Ecto neural progenitor cell (in vitro differentiated cells): Measurements from ENCODE around the gene NXPH3.

Experiments
- DNase-seq: peaks from one replicate; pipeline ENCODE4 v3.0.0-alpha.2; 2018; ENCODE audit warnings: low spot score

NXPH3 gene

DNA sequence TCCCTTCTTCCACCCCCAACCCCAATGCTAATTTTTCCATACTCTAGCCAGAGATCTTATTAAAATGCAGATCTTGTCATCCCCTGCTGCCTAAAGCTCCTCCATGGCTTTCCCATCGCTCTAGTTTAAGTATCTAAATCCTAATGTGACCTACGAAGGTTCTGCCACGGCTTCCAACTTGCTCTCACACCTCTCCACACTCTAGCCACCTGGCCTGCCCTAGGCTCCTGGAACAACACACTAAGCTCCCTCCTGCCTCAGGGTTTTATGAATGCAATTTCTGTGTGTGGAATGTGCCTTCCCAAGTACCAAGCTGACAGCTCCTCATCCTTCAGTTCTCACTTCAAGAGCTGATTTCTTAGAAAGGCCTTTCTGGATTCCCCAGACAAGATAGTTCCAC lies 16.6 kb downstream of the NXPH3 start:
- peak; percentile 35 for DNase-seq

DNA sequence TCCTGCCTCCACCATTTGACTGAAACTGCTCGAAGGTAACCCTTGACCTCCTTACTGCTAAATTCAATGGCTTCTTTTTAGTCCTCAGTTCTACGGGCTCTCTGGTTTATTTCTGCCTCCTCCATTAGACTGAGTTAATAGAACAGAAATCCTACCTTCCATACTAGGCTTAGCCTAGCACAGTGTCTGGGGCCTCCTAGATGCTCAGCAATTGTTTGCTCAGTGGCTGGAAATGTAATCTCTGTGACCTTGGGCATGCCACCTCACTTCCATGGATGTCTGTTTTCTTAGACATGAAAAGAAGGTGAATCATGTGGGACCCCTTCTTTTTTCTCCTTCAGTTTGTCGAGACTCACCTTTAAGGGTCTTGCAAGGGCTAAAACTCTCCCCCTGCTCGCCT lies 19.7 kb downstream of the NXPH3 start:
- no peak for DNase-seq

DNA sequence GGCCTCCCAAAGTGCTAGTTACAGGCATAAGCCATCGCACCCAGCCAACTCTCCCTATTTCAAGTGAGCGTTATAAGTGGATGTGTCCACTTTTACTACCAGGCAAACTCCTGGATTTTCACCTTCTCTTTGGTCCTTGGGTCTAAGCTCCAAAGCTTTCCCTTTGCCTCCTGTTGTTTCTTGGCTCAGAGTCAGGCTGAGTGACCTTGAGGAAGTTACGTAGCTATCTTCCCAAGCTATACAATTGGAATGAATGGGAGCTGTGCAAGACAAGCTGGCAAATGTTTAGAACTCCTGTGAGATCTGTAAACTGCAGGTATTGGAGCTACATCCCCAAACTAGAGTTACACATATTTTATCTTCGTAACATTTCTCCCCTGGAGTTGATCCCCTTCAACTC lies 20.3 kb downstream of the NXPH3 start:
- DNase-seq = no peak

DNA sequence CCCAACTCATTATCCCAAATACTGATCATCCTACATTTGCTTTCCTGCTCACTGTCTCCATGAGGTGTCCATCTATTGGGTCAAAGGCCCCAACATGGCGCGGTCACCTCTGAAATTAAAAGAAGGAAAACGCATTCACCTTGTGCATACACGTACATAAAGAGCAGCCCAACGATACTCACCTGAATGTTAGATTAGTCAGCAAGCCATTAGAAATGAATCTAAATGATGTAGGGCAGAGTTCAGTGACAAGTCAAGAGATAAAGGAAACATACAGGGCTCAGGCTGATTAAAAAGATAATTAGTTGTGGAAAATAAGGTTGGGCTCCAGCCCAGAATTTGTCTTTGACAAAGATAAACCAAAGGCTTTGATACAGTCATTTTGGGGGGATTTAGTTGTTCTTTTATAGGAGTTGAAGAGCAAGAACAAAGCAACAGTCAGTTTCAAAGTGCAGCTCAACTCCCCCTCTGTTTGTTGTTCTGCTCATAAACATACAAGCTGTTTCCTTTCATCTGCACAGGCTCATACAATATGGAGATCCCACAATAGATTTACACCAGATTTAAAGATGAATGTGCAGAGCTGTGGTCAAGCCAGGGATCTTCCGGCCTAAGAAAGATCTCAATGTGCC lies 21.1 kb downstream of the NXPH3 start:
- DNase-seq = no peak

DNA sequence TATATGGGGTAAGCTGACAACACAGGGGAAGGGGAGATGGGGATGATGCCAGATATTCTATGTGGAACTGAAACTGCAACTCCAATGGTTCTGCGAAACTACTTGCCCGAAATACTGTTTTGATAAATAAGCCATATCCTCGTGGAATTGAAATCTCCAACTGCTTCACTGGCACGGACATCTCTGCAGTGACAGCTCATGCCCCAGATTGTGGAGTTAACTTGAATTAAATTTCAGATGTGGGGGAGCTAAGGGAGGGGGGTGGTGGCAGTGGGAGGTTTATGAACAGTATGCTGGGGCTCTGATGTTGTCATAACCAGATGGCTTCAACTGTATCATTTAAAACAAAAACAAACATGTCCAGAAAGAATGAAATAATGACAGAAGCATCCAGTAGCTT lies 21.8 kb downstream of the NXPH3 start:
- DNase-seq = no peak

DNA sequence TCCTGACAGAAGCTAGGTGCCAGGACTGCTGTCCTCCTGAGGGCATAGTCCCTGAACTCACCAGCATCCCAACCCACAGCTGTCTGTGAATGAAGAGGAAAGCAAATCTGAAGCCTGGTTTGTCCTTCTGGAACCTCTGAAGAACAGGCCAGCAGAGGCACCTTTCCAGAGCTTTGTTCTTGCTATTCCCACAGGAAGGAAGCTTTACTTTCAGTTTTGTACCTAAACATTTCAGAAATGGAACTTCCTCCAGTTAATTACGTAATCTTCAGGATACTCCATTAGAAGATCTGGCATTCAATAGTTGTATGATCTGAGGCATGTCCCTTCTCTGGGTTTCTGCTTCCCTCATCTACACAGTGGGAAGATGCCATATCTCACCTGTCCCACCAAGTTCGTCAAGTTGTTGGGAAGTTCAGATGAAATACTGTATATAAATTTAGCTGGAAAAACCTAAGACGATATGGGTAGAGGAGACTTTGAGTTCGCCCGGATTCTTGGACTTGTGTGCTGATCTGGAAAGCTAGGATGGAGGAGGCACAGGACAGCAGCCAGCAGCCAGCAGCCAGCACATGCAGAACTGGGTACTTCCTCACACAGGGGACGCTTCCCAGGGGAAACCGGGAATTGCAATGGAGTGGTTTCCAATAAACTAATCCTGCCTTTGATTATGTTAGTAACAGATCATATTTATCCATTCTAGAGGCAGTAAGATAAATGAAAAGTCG lies 22.4 kb downstream of the NXPH3 start:
- no peak for DNase-seq

DNA sequence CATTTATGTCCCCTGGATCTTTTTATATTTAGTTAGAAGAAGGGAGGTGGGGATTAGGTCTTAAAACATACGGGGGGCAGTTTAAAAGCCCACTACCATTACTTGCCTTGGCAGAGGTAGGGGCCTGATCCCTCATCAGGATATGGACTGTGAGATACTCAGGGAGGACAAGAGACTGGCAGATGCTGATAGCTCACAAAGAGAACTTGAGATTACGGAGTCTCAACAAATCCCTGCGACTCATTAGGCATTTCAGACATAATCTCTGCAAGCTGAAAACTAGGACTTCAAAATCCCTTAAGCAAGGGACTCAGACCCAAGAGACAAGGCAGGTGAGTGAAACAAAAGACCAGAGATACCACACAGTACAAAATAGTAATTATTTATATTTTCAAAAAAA lies 23.2 kb downstream of the NXPH3 start:
- no peak for DNase-seq

DNA sequence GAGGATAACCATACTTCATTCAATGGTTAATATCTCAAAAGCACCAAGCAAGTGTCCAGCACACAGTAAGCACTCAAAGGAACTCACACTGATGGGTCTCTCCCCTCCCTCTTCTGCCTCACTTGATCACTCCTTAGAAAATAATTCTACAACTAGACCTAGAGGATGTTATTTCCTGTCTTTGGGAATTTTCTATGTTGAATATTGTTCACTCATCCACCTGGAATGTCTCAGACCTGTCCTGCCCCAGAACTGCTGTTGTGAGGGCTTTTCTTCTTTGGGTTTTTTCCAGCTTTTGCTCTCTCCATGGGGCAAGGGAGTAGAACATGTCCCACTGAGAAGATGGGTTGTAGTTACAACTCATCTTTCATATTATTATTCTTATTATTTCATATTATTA lies 25.3 kb downstream of the NXPH3 start:
- no peak for DNase-seq

DNA sequence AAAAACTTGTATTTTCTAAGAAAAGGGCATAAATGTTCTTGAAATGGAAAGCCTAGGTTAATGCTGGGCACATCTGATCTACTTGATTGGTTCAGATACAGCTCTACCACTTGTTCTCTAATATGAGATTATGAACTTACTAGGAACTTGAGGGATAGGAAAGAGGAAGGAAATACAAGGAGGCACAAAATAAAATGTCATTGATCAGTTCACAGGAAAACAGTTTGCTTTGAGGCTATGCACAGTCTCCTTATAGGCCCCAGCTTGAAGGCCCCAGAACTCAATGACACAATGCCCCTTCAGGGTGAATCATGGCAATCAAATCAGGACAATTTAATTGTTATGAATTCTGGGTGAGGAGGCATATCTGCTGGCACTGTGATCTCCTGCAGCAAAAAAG lies 27.1 kb downstream of the NXPH3 start:
- DNase-seq = no peak

DNA sequence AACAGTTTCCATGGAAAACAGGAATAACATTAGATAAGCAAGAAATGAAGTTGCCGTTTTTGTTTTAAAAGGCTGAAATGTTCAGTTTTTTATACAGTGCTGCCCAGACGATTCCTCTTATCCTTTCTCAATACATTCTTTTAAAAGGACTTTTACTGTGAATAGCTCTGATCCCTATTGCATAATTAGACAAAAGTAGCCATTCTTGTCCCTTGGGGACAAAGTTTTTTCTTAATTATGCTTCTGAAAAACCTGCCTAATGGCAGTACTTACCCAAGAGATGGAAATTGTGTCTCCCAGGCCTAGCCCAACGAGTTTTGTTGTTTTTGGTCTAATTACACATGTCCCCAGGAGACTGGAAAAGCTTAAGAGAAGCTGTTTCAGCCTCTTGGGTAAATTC lies 27.6 kb downstream of the NXPH3 start:
- no peak for DNase-seq

DNA sequence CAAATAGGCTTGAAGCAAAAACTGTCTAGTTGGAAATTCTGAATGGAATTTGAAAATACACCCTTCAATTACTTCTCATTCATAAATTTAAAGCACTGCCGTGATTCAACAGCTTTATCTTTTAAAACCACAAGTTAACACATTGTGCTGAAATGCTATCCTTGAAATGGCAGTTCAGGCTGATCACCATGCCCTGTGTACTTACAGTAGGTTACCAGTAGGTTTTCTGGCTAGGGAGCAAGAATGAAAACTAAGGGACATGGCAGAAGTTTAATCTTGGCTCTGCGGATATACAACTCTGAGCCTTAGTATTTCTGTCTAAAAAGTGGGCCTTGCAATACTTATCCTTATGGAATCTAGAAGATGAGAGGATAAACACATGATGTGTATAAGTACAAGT lies 28.0 kb downstream of the NXPH3 start:
- no peak for DNase-seq

DNA sequence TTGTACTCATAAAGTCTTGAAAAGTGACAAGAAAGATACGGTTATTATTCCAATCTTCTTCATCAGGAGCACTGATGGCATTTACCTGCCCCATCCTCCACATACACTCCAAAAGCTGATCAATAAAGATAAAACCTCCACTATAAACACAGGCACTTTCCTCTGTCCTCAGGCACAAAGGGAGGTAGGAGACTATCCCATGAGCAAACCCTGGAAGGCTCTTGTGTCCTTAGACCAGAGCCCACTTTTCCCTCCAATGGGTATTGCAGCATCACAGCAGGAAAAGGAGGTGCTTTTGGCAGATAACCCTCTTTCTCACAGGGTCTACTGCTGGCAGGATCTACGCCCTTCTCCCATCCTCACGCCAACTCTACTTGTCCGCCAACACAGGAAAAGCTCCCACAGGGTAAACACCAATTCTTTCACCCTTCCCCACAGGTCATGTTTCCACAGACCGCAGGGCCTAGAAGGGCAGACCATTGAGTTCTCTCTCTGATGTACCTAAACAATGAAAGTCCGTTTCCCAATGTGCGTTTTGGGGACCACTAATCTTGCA lies 28.7 kb downstream of the NXPH3 start:
- DNase-seq = peak; percentile 27

DNA sequence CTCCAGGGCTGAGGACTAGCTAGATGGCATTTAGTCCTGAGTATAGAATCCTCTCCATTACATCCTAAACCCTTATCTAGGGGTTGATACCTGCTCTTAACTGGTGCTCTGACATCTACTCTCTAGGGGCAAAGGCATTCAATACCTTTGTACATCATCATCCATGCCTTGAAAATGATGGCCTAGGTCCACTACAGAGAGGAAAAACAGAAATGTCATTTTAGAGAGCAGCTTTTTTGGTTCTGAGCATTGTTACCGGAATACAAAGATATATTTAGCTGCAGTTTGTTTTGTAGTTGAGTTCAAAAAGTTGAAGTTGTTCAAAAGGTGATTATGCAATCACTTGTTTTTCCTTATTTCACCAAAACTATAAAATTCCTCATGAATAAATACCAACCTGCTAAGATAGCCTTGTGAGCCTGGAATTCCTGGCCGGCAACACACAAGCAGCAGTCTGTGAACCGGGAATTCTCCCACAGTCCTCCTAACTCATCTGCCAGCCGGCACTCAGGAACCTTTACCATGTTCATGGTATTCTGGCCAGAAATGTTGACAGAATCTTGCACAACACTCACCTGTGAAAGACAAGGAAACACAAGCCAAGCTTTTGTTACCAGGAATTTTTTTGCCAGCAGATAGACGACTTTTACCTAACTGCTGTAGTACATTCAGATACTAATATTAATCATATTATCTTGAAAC lies 35.4 kb downstream of the NXPH3 start:
- no peak for DNase-seq

DNA sequence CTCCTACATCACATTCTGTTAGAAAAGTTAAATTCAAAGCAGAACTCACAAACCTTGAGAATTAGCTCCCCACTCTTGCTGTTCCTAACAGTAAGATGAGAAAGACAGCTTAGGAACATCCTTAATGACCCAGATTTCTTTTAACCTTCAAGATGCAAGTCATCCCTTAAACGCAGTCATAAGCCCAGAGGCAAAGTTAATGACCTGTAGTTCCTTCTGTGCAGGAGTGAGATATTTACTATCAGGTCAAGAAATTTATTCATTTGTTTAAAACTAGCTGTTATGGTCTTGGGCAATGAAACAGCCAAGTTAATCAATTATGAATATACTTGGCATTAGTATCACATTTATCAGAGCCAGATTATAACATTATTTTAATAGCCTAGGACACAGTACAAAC lies 37.1 kb downstream of the NXPH3 start:
- DNase-seq = no peak

DNA sequence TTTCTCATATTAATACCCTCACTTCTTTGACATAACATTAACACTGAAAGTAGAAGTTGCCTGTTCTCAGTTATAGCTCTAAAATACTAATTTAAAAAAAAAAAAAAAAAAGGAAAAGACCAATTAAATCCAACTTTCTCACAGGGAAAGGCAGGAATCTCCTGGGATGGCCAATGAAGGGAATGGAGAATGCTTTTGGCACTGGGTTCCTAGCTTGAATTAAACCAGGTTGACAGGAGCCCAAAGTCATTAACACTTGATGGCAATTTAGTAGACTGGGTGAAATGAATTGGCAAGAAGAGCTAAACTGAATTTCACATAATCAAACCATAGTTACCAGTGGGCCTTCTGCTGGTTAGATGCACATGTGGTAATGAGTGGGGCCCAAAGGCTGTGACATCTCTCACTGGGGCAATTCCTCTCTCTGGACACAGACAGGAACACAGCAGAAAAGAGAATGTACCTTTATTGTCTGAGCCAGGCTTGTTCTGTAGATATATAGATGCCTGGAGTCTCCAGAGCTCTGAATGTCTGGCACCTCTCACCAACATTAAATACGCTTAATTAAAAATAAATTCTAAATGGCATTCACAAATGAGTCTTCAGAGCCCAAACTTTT lies 37.6 kb downstream of the NXPH3 start:
- no peak for DNase-seq

DNA sequence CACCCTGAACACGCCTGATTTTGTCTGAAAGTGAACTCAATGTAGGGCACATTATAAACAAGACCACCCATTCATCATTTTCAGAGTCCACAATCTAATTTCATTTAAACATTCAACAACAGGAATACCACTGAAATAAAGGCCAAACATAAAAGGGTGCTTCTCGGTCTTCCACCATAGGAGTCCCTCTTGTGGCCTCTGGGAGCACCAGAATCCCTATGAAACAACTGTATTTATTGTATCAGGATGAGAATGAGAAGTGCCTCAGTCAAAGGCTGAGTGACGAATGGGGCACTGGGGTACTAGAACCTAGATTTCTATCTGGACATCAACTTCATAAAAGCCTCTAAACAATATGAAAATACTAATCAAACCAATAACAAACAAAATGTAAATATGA lies 40.4 kb downstream of the NXPH3 start:
- no peak for DNase-seq

DNA sequence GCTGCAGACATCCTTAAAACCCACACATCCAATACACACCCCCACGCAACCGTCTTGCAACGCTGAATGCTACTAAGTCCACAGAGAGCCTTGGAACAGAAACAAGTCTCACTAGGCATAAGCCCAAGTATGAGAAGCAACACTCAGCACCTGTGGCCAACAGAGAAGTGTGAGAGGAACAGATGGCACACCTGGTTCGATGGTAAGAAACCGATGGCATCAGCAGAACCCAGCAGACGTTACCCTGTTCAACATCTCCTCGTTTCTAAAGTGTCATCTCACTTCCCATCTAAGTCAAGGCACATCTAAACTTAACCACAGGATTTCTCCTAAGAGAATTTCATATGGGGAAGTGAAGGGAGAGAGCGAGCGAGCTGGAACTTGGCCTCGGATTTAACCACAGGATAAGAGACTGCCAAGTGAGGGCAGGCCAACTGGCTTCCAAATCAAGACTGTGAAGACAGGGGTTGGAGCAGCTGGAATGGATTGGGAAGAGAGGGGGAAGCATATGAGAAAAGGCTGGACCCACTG lies 41.0 kb downstream of the NXPH3 start:
- no peak for DNase-seq

DNA sequence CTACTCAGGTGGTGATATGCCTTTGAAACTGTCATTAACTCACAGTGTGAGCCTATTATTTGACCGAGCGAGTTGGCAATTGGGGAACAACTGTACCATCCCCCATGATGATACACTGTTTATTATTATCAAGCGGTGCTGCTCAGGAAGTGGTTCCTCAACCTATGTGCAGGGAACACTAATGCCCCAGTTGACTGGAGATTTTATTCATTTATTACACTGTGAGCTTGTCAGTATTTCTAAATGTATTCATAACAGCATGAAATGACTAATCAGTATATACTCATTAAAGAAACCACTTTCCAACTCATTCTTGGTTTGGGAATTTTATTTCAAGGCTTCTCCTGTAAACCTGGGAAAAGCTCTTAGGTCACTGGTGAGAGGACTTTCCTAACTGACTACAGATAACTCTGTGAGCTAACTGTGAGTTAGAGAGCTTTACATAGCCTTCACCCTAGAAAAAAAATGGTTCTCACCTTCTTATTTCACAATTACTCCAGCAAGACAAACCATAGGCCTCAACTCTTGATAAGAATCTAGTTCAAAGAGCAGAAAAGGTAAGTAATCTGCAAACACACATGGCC lies 42.4 kb downstream of the NXPH3 start:
- DNase-seq = no peak

DNA sequence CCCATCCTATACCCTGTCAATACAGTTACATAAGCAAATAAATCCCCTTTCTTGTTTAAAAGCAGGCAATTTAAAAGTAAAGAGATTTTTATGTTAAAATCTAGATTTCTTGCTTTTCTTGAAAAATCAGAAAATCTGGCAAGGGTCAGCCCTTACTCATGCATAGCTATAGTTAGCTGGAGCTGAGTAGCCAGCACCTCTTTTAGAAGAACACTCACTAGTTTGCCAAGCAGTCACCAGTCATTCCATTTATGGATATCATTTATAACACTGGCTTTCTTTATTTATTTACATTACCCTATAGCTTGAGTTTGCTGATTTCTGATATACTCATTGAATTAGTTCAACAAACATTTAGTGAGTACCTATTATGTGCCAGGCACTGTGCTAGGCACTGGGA lies 45.7 kb downstream of the NXPH3 start:
- DNase-seq = no peak

DNA sequence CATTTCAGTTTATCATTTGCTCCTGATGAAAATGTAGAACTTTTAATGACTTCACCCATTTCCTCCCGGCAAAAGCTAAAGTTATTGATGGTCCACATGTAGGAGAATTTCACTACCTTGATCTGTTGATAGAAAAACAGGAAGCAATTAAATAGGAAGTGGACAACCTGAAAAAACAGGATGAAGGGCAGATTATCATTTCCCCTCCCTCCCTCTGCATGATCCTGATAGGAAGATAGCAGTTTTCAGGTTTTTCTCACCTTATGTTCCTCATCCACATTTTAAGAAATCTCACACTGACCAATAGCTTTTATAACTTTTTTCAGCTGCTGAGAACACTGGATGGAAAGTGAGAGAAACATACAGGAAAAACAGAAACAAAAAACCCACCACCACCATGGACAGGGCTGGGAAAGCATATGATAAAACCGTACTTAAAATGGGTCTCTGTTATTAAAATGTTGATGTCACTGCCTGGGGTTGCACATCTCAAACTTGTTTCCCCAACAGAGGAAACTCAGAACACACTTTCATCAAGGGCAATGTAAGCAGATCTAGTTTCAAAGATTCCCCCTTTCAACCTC lies 46.4 kb downstream of the NXPH3 start:
- no peak for DNase-seq

DNA sequence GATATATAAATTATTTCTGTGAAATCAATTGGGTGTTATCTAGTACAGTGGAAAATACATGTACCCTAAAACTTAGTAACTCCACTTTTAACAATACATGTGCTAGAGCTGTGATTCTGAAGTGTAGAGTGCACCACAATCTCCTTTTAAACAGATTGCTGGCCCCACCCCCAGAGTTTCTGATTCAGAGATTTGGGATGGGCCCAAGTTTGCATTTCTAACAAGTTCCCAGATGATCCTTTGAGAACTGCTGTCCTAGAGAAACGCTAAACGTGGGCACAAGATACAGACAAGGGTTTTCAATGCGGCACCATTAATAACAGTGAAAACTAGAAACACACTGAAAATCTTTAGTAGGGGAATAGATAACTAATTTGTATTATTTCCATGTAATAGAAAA lies 49.2 kb downstream of the NXPH3 start:
- DNase-seq = no peak

DNA sequence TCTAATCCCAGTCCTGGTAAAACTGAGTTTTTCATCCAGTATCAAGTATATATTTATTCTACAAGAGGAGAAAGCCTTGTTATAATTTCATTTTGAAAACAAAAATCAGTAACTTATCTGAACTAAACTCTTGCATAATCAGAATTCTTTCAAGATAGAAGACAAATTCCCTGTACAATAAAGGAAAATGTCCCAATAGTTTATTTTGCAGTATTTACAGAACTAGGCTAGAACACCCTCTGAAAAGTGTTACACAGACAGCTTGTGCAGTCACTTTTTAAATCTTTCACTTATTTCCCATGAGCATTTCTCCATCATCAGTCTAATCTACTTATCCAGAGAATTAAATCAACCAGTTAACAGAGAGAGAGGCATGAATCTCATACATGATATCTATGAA lies 53.8 kb downstream of the NXPH3 start:
- DNase-seq = no peak
